Naive thymus-derived CD4-positive, alpha-beta T cell (primary cell): ENCODE measurements around the gene FYN. TPM values are rescaled to one million over a fixed set of nuclear protein-coding genes. Genes with fewer than 3 reads are reported as not detected.

ENCODE experiments used
- ATAC-seq: fragments of 150-1000 bp; cut with Tn5 transposase; 2 replicates; pipeline ENCODE4 v1.10.0; 2021; ENCODE audit warnings: mild to moderate bottlenecking, moderate library complexity
- CTCF ChIA-PET: fragments of 350-600 bp; sonication (Branson Sonifier 250); formaldehyde crosslinking; loops from one replicate; lab custom pipeline; 2021; ENCODE audit warnings: antibody characterized with exemption; lab: Charles Lee
- POLR2A ChIA-PET: fragments of 350-600 bp; sonication (Branson Sonifier 250); formaldehyde crosslinking; loops from one replicate; lab custom pipeline; 2021; ENCODE audit warnings: antibody characterized with exemption, inconsistent platforms; lab: Charles Lee
- DNase-seq, 9 donors: peaks; one replicate each; pipeline versions ENCODE4 v3.0.0 to v3.0.0-alpha.2; 2020 to 2022; ENCODE audit warnings: mixed read lengths in 1 of 9
- H3K27ac ChIP-seq: one replicate; pipeline ENCODE4 v1.7.0; 2013; ENCODE audit warnings: mild to moderate bottlenecking, low read depth, low read length, moderate library complexity
- H3K27me3 ChIP-seq, 2 donors: one replicate each; pipeline ENCODE4 v1.7.0; 2013; ENCODE audit warnings: low read length in 2 of 2, mild to moderate bottlenecking in 2 of 2, moderate library complexity in 2 of 2; ENCODE audit not compliant: control insufficient read depth in 2 of 2, insufficient read depth in 2 of 2
- H3K36me3 ChIP-seq, 3 experiments: 1 replicate in 2 of 3; 2 replicates in 1 of 3; pipeline ENCODE4 v1.7.0; 2013; ENCODE audit warnings: low read length in 3 of 3, mild to moderate bottlenecking in 3 of 3, moderate library complexity in 1 of 3; ENCODE audit not compliant: insufficient read depth in 3 of 3, control insufficient read depth in 2 of 3
- H3K4me1 ChIP-seq, 2 donors: one replicate each; pipeline ENCODE4 v1.7.0; 2013; ENCODE audit warnings: low read length in 2 of 2, mild to moderate bottlenecking in 2 of 2, moderate library complexity in 1 of 2; ENCODE audit not compliant: control insufficient read depth in 2 of 2, insufficient read depth in 2 of 2
- H3K4me3 ChIP-seq: 2 replicates; pipeline ENCODE4 v1.7.0; 2013; ENCODE audit warnings: mild to moderate bottlenecking, low read length
- H3K9me3 ChIP-seq, 3 experiments: 1 replicate in 2 of 3; 2 replicates in 1 of 3; pipeline ENCODE4 v1.7.0; 2013; ENCODE audit warnings: low read length in 3 of 3; ENCODE audit not compliant: control insufficient read depth in 2 of 3
- H3K27ac Mint-ChIP-seq, 9 donors: one replicate each; pipeline ENCODE4 v1.8.0; 2020 to 2022; ENCODE audit warnings: mixed read lengths in 9 of 9, mild to moderate bottlenecking in 8 of 9, moderate library complexity in 5 of 9, inconsistent platforms in 2 of 9
- H3K27me3 Mint-ChIP-seq, 5 donors: one replicate each; pipeline ENCODE4 v1.8.0; 2021 to 2022; ENCODE audit warnings: mixed read lengths in 5 of 5, mild to moderate bottlenecking in 1 of 5
- H3K36me3 Mint-ChIP-seq, 5 donors: one replicate each; pipeline ENCODE4 v1.8.0; 2020 to 2022; ENCODE audit warnings: mixed read lengths in 5 of 5, mild to moderate bottlenecking in 3 of 5, inconsistent platforms in 1 of 5
- H3K4me1 Mint-ChIP-seq, 7 donors: one replicate each; pipeline ENCODE4 v1.8.0; 2020 to 2022; ENCODE audit warnings: mixed read lengths in 7 of 7, mild to moderate bottlenecking in 3 of 7, inconsistent platforms in 1 of 7
- H3K4me3 Mint-ChIP-seq, 10 donors: one replicate each; pipeline ENCODE4 v1.8.0; 2020 to 2022; ENCODE audit warnings: mild to moderate bottlenecking in 10 of 10, mixed read lengths in 10 of 10, moderate library complexity in 6 of 10, inconsistent platforms in 2 of 10
- H3K9me3 Mint-ChIP-seq, 11 donors: one replicate each; pipeline ENCODE4 v1.8.0; 2020 to 2022; ENCODE audit warnings: mixed read lengths in 11 of 11, mild to moderate bottlenecking in 4 of 11, inconsistent platforms in 1 of 11, moderate library complexity in 1 of 11
- intact Hi-C, 2 donors: fragments of 100-400 bp; cut with micrococcal nuclease; formaldehyde crosslinking; loops; one replicate each; pipeline ENCODE4 v1.15.1; 2023
- polyA plus RNA-seq, 2 donors: library from polyadenylated mRNA; unstranded; fragments of 300-500 nt; fragmentation: Illumina TruSeq; gene quantifications; one replicate each; pipeline ENCODE4 v1.2.3, GENCODE V29; 2021
- total RNA-seq, 6 experiments: library from RNA in 5 of 6; stranded (reverse) in 5 of 6; gene quantifications; 1 replicate in 5 of 6; 2 replicates in 1 of 6; pipeline ENCODE4 v1.2.3 and lab custom pipeline; 2021 to 2026

Gene FYN
- total and polyA plus RNA-seq, 7 experiments from 2014 or later: 200 to 720 (median 430) TPM

DNA sequence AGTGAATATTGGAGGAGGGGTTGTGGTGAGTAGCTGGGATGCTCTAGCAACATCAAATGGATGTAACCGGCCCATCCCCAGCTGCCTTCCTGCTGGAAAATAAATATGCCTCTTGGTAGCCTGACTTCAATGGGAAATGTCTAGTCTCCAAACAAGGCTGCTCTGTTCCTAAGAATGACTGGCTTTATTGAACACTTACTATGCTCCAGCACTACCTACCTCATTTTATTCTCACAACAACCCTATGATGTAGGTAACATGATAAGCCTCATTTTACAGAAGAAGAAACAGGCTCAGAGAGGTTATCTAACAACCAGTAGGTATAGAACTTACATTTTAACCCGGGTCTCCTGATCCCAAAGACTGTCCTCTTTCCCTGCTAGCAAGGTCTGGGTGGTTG lies 93.6 kb downstream of the FYN start:
- no peaks in the 10 kb centered on the region for H3K27me3 Mint-ChIP-seq
- H3K27me3 ChIP-seq: no peaks in the 10 kb centered on the region
- H3K36me3 Mint-ChIP-seq: peaks cover 4 to 45% (median 15%) of the 10 kb centered on the region in 5 donors
- DNase-seq (no peak), ATAC-seq (no peak)
- intact Hi-C loops: loop anchor here in 1 of 2 donors (1.0 to 2.0 kb wide), 2 partner anchors 8 to 13 kb away; no protein-coding TSS in a partner anchor
- no peaks in the 10 kb centered on the region for H3K9me3 ChIP-seq
- H3K4me3 ChIP-seq: no peak overlapping the region
- H3K27ac ChIP-seq: peak overlapping the region; percentile 56
- POLR2A ChIA-PET: interaction anchor here (0.8 to 1.6 kb wide), 3 partner anchors 9 to 67 kb away, joined by 3 to 8 read pairs (median 5); no protein-coding TSS in a partner anchor
- no peaks in the 10 kb centered on the region for H3K9me3 Mint-ChIP-seq
- H3K36me3 ChIP-seq: peaks cover 0 to 17% (median 0%) of the 10 kb centered on the region in 3 experiments
- peaks cover 76 to 93% of the 10 kb centered on the region in 2 donors for H3K4me1 ChIP-seq
- peak overlapping the region in 8 of 9 donors; percentile 16 to 90 (median 80) for H3K27ac Mint-ChIP-seq
- peaks cover 52 to 100% (median 98%) of the 10 kb centered on the region in 7 donors for H3K4me1 Mint-ChIP-seq
- CTCF ChIA-PET: interaction anchor here (0.5 kb wide), 1 partner anchor 20 kb away, joined by 3 read pairs; no protein-coding TSS in a partner anchor
- peak overlapping the region in 2 of 10 donors; percentile 12 to 40 for H3K4me3 Mint-ChIP-seq

DNA sequence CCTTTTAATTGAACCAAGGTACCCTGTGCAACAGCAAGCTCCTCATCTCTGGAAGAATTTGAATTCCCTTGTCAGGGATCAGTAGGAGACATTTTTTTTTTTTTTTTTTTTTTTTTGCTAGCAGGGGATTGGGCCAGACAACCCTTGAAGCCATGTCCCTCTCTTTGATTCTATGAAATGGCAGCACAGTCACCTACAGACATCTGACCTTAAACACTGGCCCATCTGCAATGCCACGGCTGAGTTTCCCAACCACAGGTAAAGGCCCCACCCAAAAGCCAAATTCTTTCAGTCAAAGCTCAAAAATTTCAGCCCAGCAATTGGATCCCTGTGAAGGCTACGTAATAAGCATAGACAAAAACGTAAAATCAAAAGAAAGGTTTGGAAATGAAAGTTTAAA lies 94.2 kb downstream of the FYN start:
- peaks cover 0 to 17% (median 0%) of the 10 kb centered on the region in 3 experiments for H3K36me3 ChIP-seq
- peak overlapping the region; percentile 56 for H3K27ac ChIP-seq
- Mint-ChIP-seq H3K4me1 (peaks cover 49 to 100% (median 98%) of the 10 kb centered on the region in 7 donors), H3K36me3 (peaks cover 4 to 42% (median 15%) of the 10 kb centered on the region in 5 donors), H3K27ac (peak overlapping the region in 8 of 9 donors; percentile 17 to 90 (median 80)), H3K9me3 (no peaks in the 10 kb centered on the region), H3K4me3 (peak overlapping the region in 2 of 10 donors; percentile 5 to 21), H3K27me3 (no peaks in the 10 kb centered on the region)
- ChIA-PET CTCF (no interaction called here), POLR2A (interaction anchor here (1.4 to 1.6 kb wide), 2 partner anchors 9 to 10 kb away, joined by 5 to 8 read pairs; no protein-coding TSS in a partner anchor)
- no peaks in the 10 kb centered on the region for H3K27me3 ChIP-seq
- DNase-seq: no peak
- peaks cover 78 to 95% of the 10 kb centered on the region in 2 donors for H3K4me1 ChIP-seq
- H3K9me3 ChIP-seq: no peaks in the 10 kb centered on the region
- no peak for ATAC-seq
- no peak overlapping the region for H3K4me3 ChIP-seq
- intact Hi-C loops: loop anchor here in 1 of 2 donors (2.0 kb wide), 1 partner anchor 14 kb away; no protein-coding TSS in a partner anchor

DNA sequence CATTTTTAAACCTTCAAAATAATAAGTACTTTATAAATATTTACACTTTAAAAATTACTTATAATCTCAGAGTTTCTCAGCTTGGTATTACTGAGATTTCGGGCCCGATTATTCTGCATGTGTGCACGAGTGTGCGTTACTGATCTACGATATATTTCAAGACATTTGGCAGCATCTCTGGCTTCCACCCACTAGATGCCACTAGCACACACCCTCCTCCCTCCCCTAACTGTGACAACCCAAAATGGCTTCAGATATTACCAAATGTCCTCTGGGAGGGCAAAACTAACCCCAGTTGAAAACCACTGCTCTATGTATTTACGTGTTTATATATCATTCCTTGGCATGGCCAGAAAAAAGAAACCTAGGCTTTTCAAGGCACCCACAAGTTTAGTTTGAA lies 95.9 kb downstream of the FYN start:
- intact Hi-C loops: loop anchor here (1.0 to 2.0 kb wide), 2 partner anchors 17 to 220 kb away; no protein-coding TSS in a partner anchor
- H3K27me3 Mint-ChIP-seq: no peaks in the 10 kb centered on the region
- no peak overlapping the region for H3K4me3 ChIP-seq

DNA sequence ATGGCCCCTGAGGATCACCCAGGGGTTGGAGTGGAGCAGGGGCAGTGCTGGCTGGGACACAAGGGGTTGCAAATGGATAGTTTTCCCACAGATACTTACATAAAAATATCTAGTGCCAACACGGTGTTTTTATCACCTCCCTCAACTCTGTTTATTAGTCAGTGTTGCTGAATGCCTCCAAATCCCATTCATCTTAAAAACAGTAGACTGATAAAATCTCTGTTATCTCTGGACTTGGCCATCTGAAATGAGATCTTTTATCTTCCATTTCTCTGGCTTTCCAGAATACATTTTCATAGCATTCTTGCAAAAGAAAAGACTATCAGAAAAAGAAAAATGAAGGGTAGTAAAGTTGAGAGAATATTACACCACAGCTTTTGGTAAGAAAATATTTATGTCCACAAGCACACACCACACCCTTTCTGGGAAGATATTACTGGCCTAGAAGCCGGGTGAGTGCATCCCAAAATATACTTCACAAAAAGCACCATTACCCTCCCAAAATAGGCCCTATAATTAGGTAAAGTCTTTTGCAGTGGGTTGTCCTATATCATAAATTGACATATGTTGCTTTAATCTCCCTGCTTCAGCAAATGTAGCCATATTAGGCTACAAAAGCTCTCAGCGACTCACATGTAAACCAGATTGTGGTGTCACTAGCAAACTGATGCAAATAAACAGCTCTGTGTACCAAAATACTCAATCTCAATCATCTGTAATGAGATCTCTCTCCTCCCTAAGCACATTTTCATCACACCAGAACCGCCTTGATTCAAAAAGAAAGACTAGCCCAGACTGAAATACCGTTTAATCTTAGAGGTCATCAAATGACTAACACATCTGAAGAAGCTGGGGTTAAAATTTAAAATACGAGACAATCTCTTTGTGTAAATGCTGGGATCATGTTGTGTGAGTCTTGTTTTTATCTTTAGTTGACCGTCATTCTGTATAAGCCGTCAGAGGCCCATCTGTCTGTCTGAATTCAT lies 96.7 kb downstream of the FYN start:
- no peak for ATAC-seq

More for the DNA sequence above, 95.9 kb downstream of the FYN start:
- ChIA-PET POLR2A (interaction anchor here (0.8 to 1.2 kb wide), 3 partner anchors 19 to 213 kb away, joined by 3 read pairs; no protein-coding TSS in a partner anchor), CTCF (interaction anchor here (2.4 kb wide), 1 partner anchor 216 kb away, joined by 6 read pairs; no protein-coding TSS in a partner anchor)
- H3K4me3 Mint-ChIP-seq: peak overlapping the region in 2 of 10 donors; percentile 26 to 40
- peaks cover 46 to 97% (median 89%) of the 10 kb centered on the region in 7 donors for H3K4me1 Mint-ChIP-seq
- peak overlapping the region; percentile 2 to 93 (median 81) for H3K27ac Mint-ChIP-seq
- Histone ChIP-seq H3K36me3 (peaks cover 0 to 17% (median 0%) of the 10 kb centered on the region in 3 experiments), H3K9me3 (no peaks in the 10 kb centered on the region), H3K27me3 (no peaks in the 10 kb centered on the region), H3K27ac (peak overlapping the region; percentile 56), H3K4me1 (peaks cover 71 to 85% of the 10 kb centered on the region in 2 donors)
- peak; percentile 73 for ATAC-seq
- peaks cover 2 to 31% (median 12%) of the 10 kb centered on the region in 5 donors for H3K36me3 Mint-ChIP-seq
- peak in 1 of 9 donors; percentile 36 for DNase-seq
- no peaks in the 10 kb centered on the region for H3K9me3 Mint-ChIP-seq

DNA sequence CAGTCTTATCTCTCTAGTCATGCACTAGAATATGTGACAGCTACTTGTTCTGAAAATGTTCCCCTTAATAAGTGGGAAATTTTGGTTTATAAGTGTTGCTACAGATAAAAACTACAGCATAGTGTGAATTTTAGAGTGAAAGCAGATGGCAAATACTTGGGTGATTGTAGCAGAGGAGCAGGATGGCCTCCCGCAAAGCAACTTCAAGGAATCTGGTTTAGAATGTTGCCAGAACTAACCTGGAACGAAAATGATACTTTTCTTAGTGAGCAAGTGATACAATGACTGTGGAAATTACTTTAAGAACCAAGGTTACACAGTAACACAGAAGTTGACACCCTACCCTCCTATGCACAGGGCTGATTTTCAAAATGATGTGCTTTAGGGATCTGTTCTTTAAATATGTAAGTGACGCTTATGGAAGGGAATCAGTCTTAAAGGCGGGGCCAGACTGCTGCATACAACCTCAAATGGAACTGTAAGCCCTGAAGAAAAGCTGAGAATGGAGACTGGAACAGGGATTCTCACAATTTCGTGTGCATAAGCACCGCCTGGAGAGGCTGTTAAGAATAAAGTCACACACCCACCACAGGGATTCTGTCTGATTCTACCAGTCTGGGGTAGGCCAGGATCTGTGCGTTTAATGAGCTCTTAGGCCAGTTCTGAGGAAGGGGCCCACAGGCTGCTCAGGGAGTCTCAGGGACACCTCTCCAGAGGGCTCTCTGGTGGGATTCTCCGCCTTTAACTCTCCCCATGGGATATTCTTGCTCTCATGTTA lies 97.9 kb downstream of the FYN start:
- intact Hi-C loops: no loop called here
- Mint-ChIP-seq H3K27ac (peak overlapping the region; percentile 40 to 93 (median 83)), H3K4me3 (peak overlapping the region in 3 of 10 donors; percentile 5 to 39 (median 29)), H3K9me3 (peaks cover 0 to 13% (median 3%) of the 10 kb centered on the region in 11 donors), H3K4me1 (peaks cover 43 to 97% (median 92%) of the 10 kb centered on the region in 7 donors), H3K27me3 (no peaks in the 10 kb centered on the region), H3K36me3 (peaks cover 16 to 37% (median 22%) of the 10 kb centered on the region in 5 donors)
- Histone ChIP-seq H3K36me3 (peaks cover 0 to 17% (median 0%) of the 10 kb centered on the region in 3 experiments), H3K27me3 (no peaks in the 10 kb centered on the region), H3K4me3 (no peak overlapping the region), H3K27ac (peak overlapping the region; percentile 60), H3K9me3 (peaks cover 0 to 7% (median 0%) of the 10 kb centered on the region in 3 experiments), H3K4me1 (peaks cover 76 to 84% of the 10 kb centered on the region in 2 donors)
- DNase-seq (no peak), ATAC-seq (no peak)
- ChIA-PET POLR2A (interaction anchor here (0.9 to 1.9 kb wide), 3 partner anchors 12 to 37 kb away, joined by 3 to 7 read pairs (median 4); no protein-coding TSS in a partner anchor), CTCF (interaction anchor here (1.0 to 1.1 kb wide), 2 partner anchors 12 to 64 kb away, joined by 3 to 4 read pairs; no protein-coding TSS in a partner anchor)

More for the DNA sequence above, 96.7 kb downstream of the FYN start:
- no peak for DNase-seq
- Mint-ChIP-seq H3K4me1 (peaks cover 45 to 97% (median 92%) of the 10 kb centered on the region in 7 donors), H3K4me3 (peak overlapping the region in 4 of 10 donors; percentile 1 to 39 (median 10)), H3K9me3 (peaks cover 0 to under 1% (median 0%) of the 10 kb centered on the region in 11 donors), H3K36me3 (peaks cover 10 to 37% (median 18%) of the 10 kb centered on the region in 5 donors), H3K27ac (peak overlapping the region; percentile 41 to 93 (median 83)), H3K27me3 (no peaks in the 10 kb centered on the region)
- Histone ChIP-seq H3K27ac (peak overlapping the region; percentile 60), H3K4me1 (peaks cover 73 to 83% of the 10 kb centered on the region in 2 donors), H3K36me3 (peaks cover 0 to 17% (median 0%) of the 10 kb centered on the region in 3 experiments), H3K4me3 (no peak overlapping the region), H3K9me3 (no peaks in the 10 kb centered on the region), H3K27me3 (no peaks in the 10 kb centered on the region)
- intact Hi-C loops: loop anchor here (1.0 to 2.0 kb wide), 3 partner anchors 8 to 221 kb away; no protein-coding TSS in a partner anchor
- POLR2A ChIA-PET: interaction anchor here (0.8 to 1.5 kb wide), 2 partner anchors 39 to 42 kb away, joined by 3 to 4 read pairs; no protein-coding TSS in a partner anchor
- CTCF ChIA-PET: interaction anchor here (0.6 to 2.4 kb wide), 5 partner anchors 8 to 217 kb away, joined by 3 to 7 read pairs (median 4); no protein-coding TSS in a partner anchor
